Measurements from ENCODE around the gene CYB5D1. TPM values are rescaled to one million over a fixed set of nuclear protein-coding genes. Genes with fewer than 3 reads are reported as not detected.
"Not testable (repeated sequence)": the region's sequence is repeated elsewhere in the genome, so short reads cannot be mapped to it uniquely, and the experiment has no call there.

CYB5D1 gene
- total RNA-seq, 1 donor from 2014 or later = 12.8 TPM

DNA sequence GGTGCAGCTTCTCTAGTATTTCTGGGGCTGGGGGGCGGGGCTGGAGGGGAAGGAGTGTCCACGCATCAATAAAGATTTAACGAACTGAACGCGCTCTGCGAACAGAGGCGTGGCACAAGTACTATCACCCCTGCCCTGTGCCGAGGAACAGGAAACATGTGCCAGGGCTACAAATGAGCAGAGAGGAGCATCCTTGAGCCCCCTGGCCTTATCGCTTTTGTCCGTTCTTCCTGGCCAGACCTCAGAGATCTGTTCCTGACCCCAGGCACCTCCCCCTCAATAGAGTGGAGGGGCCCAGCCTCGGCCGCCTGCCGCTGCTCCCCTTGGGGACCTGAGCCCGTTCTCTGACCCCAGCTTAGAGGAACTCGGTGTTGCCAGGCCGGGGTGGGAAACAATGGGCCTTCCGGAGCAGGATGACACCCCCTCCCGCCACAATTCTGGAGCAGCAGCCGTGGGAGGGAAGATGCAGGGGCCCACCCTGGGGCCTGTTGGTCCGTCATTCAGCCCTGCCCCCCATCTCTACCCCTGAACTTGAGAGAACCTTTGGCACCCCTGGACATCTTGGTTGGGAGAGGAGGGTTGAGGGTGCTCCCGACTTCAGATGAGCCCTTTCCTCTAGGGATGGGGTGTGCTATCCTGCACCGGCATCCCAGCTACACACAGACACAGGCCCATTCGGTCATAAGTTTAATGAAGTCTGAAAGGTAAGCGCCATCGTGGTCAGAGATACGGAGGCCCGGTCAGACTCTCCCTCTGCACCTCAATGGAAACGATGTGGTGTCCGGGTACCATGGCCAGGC lies 1.6 kb upstream of the CYB5D1 start:
- DNase-seq = peak; percentile 50

DNA sequence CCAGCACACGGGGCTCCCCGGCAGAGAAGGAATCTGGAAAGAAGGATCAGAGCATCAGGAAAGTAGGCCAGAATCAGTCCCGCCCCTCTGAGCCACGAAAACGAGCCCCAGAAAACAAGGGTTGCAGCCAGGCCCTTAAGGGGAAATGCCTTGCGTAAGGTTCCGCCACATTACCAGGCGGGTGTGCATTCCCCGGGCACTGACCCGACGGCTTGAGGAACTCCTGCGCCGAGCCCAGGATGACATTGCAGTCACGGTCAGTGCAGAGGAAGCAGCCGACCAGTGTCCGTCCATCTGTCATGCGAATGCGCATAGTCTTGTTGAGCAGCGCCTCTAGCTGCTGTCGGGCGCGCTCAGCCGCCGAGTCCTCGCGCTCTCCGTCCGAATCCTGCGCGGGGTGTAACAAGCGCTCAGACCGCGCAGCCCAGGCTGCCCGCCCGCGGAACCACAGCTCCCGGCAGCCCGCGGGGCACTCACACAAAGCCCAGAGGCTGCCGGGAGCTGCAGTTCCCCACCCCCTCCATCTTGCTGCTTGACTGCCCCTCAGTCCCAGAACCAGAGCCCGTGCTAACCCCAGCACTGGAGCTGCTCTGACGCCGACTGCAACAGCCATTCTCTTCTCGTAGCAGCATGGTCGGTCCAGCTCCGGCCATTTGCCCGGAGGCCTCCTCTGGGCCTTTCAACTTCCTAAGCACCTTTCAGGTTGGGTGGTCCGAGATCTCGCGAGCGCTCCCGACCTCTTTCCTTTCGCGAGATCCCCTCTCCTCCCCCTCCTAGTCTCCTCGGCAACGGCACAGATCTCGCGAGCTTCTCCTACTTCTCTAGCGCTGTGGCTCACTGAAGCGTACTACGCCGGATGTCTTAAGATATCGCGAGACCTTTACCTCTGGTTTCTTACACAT lies 741 bp upstream of the CYB5D1 start, which contains the start of gene NAA38:
TSS of gene NAA38 (minus strand) at position 749 of the 902 bp plus-strand sequence. CDS start at position 653, 96 bp downstream.
- peak; percentile 100 for DNase-seq

DNA sequence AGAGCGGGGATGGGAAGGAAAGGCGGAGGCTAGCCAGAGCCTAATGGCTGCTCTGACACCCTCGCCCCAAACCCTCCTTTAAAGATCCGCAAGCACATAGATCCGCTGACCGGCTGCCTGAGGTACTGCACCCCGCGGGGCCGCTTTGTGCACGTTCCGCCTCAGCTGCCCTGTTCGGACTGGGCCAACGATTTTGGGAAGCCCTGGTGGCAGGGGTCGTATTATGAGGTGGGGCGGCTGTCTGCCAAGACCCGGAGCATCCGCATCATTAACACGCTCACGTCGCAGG lies 663 bp downstream of the CYB5D1 start:
- DNase-seq = peak; percentile 50

DNA sequence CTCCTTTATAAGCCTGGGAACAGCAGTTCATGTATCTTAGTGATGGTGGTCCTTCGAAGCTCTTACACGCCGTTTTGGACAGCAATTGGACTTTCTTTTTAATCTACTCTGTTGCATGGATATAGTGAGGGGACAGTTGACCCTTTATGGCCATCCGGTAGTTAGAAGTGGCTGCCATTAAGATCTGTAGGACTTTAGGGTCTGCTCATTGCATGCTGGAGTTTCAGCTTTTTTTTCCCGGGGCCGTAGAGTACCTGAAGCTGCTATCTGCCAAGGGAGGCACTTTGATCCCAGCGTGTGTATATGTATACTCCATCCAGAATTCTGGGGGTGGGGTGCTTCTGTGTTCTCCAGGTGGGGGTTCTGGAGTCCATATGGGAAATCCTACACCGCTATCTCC lies 1.2 kb downstream of the CYB5D1 start:
- no peak for DNase-seq

DNA sequence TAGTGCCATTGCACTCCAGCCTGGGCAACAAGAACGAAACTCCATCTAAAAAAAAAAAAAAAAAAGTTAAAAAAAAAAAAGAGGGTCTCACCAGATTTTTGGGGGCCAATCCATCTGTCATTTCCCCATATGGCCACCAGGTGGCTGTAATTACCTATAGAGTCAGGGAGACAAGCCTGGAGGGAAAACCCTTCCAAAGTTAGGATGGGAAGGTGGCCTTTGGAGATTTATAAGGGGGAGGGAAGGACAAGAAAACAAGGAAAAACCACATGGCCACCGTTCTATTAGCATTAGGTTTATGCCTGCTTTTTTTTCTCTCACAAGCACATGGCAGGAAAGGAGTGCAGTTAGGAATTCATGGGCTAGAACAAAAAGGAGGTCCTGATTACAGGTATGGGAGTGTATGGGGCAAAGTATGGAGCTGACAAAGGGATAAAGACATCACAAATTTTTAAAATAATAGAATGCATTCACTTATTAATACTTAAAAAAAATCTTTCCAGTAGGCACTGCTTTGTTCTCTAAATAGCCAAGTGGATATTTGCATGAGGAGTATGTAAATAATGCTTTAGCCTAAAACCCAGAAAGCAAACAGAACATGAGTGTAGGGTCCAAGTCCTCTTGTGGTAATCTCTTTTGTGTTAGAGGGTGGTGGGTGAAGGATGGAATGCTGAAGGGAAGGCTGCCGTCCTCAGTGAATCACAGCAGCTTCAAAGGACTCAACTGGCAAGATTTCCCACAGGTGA lies 5.1 kb downstream of the CYB5D1 start:
- peak; percentile 87 for DNase-seq

DNA sequence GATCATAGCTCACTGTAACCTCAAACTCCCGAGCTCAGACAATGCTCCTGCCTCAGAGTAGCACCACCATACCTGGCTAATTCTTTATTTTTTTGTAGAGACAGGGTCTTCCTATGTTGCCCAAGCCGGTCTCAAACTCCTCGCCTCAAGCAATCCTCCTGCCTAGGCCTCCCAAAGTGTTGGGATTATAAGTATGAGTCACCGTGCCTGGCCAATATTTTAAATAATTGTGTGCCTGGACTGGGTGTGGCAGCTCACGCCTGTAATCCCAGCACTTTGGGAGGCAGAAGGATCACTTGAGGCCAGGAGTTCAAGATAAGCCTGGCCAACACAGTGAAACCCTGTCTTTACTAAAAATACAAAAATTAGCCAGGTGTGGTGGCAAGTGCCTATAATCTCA lies 6.6 kb downstream of the CYB5D1 start:
- not testable (repeated sequence) for DNase-seq

DNA sequence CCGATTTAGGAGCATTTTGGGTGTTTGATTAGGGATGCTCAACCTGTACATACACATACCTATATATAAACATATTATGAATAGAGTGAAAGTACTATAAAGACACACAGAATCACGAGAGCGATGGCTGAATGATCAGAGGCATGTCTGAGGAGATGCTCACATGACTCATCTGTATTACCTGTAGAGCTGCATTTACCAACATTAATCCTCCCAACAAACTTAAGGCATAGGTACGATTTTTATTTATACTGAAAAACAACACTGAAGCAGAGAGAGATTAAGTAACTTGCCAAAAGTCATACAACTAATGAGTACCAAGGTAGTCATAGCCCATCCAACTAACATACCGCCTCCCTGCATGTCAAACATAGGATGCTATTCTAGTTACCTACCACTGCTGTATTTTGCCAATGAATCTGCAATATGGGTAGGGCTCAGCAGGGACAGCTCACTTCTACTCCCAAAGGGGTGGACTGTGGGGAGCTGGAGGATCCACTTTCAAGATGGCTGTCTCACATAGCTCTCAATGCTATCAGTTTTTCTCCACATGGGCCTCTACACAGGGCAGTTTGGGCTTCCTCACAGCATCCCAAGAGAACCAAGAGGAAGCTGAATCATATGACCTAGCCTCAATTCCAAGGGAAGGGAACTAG lies 7.3 kb downstream of the CYB5D1 start:
- DNase-seq = no peak

DNA sequence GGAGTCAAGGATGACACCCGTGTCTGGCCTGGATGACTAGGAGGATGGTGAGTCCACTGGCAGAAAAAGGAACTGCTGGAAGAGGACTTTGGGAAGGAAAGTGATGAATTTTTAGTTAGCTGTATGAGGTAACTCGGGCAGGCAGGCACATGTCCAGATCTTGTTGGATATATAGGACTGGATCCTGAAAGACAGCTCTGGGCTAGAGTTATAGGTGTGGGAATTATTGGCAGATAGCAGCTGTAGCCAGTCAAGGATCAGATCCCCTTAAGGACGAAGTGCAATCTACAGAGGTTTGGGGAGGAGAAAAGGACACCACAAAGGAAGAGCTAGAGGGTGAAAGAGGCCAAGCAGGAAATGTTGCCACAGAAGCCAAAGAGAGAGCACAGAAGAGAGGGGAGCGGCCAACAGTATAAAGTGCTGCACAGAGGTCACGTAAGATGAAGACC lies 10.1 kb downstream of the CYB5D1 start:
- DNase-seq = no peak

DNA sequence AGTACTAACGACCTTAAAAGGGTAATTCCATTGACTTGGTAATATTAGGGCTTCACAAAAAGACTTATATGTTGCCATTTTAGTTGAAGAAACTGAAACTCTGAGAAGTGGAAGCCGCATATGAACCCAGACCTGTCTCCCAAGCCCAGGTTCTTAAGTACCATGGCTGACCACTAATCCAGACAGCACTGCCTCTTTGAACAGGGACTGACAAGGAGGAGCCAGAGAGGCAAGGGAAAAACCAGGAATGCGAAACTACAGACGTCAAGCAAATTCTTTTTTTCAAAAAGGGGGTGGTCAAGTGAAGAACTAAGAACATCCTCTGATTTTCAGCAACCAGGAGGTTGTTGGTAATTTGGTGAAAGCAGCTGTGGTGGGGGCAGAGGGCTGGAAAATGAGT lies 15.2 kb downstream of the CYB5D1 start:
- no peak for DNase-seq

DNA sequence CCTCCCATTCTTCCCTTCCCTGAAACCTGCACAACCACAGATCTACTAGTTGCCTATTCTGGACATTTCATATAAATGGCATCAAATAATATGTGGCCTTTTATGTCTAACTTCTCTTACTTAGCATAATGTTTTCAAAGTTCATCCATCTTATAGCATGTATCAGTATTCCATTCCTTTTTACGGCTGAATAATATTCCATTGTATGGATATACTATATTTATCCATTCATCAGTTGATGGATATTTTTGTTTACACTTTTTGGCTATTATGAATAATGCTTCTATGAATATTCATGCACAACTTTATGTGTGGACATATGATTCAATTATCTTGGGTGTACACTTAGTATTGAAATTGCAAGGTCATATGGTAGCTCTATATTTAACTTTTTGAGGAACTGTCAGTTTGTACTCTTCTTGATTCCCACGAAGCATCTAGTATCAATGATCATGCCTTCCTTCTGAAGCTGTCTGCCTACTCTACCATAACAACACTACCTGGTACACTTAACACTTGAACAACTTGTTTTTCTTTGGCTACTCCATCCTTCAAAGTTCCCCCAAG lies 18.1 kb downstream of the CYB5D1 start:
- DNase-seq = no peak

DNA sequence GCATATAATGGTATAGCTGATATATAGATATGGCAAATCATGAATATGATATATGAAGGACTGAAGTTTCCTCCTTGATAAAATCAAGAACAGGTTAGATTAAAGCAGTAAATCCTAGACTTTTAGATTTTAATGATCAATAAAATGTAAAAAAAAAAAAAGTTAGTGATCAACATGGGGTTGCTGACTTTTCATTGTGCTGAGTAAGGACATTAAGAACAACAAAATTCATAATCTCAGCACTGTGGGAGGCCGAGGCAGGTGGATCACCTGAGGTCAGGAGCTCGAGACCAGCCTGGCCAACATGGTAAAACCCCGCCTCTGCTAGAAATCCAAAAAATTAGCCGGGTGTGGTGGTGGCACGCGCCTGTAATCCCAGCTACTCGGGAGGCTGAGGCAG lies 20.4 kb downstream of the CYB5D1 start:
- DNase-seq = no peak

DNA sequence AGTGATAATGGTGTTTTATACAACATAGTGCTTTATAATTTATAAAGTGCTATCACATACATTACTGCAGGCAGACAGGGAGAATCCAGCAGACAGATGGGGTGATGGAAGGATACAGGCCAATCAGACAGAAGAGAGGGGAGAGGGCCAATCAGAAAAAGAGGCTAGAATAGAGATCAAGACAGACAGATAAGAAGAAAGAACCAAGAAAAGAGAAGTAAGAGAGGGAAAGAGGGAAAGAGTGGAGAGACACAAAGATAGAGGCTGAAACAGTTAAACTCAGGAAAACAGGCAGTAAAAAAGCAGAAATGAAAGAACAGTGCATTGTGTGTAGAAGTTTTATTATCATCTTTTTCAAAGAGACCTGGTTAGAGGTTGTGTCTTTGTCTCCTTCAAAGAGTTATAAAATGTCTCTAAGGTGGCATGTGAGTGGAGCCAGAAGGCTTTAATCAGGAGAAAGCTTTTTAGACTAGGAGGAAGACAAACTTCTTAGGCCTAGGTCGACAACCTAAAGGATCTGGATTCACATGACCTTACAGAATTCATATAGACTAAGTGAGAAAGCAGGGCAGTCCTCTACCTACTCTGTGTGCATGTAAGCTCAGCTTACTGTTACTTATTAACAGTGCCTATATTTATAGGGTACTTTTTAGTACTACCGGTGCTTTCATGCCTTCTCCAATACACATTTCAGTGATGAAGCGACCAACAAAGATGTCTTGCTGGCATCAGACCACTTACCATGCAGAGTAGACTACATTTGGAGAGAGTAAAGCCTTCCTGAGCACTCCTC lies 22.5 kb downstream of the CYB5D1 start:
- DNase-seq = no peak

DNA sequence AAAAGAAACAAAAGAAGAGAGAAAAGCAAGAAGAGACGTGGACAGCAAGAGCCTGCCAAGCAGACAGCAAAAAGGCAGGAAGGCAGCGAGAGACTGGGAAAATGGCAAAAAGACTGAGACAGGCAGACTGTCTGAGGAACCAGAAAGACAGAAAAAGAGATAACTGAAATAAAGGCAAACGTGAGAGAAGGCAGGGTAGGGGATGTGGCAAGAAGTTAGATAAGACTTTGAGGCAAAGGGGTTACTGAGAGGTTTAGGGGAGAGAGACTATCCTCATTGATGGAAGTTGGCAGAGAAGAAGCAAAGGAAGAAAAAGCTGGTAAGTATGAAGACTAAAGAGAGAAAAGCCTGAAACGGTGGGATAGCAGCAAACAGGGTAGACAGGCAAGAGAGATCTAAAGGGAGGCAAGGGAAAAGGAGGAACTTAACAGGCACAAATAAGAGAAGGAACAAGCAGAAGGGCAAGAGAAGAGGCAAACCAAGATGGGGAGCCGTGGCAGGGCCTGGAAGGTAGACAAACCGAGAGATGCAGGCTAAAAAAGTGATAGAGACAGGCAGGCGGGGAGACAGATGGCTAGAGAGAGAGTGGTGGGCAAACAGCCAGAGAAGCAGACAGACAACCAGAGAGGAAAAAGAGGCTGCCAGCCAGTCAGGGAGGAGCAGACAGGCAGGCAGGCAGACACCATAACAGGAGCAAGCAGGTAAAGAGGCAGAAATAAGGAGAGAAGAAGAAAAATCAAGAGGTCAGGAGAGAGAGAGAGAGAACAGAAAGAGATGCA lies 23.7 kb downstream of the CYB5D1 start:
- DNase-seq = peak; percentile 55

DNA sequence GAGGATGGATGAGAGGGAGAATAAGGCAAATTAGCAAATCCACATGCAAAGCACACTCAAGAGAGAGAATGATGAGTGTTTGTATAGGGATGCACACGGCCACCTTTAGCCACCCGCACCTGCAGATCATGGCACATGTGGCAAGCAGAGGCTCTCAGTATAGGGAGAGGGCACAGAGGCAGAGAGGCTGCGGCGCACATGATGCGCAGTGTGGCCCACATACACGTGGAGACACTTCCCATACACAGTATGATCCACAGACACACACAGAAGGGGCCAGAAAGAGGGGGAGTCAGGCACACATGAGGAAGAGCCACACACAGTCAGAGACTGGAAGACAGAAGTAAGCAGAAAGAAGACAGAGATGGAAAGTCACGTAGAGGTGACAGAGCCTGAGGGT lies 24.3 kb downstream of the CYB5D1 start:
- no peak for DNase-seq

DNA sequence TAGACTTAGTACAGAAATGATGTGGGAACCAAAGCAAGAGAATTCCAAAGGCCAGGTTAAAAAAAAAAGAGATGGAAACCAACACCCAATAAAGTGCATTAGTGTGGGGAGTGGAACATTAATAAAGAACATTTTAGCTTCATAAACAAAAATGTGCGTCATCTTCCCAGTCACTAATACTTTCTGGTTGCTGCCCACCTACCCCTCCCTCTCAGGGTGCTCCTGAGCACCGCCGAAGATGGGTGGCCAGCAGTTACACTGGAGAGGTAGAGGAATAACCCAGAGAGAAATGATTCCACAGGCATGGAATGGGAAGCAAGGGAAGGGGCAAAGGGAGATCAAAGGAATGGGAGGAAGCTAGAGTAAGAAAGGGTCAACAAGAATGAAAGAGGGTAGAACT lies 24.8 kb downstream of the CYB5D1 start:
- DNase-seq = no peak

DNA sequence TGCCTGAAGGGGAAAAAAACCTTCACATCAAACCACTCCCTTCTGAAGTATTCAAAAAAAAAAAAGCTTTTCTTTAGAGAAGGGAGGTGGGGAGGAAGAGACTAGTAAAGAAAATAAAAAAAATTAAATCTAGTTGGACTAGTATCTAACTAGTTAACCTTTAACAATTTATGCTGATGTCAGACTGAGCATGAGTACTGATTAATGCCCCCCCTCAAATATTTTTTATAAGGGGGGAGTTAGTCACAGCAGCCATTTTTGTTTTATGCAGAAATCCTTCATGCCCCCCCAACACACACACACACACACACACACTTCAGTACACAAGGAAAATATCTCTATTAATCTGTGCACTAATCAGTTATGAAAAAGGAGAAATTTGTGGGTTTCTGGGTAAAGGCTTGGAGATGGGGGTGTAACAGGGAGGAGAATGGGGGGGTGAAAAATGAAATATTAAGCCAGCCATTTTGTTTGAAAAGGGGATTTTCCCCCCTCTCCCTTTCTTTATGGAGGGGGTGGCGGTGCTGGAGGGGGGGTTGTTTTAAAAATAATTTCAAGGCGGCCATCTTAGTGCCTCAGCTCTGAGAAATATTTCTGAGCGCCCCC lies 26.1 kb downstream of the CYB5D1 start:
- DNase-seq = peak; percentile 65

DNA sequence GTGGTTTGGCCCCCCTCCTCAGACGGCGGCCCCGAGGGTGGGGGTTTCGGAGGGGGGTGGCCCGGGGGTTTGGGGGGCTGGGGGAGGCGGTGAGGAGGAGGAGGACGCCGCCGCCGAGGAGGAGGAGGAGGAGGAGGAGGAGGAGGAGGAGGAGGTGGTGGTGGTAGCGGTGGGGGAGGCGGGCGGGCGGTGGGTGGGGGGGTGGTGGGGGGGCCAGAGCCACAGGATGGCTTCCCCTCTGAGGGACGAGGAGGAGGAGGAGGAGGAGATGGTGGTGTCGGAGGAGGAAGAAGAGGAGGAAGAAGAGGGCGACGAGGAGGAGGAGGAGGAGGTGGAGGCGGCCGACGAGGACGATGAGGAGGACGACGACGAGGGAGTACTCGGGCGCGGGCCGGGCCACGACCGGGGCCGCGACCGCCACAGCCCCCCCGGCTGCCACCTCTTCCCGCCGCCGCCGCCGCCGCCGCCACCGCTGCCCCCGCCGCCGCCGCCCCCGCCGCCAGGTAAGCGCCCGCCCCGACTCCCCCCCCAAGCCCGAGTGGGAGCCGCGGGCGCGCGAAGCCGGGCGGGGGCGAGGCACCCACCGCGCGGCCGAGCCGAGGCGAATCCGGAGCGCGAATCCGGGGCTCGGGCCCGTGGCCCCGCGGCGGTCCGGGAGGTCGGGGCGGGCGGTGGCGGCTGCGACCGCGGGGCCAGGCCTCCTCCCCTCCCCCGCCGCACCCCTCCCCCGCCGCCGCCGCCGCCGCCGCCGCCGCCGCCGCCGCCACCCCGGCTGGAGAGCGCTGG lies 27.0 kb downstream of the CYB5D1 start:
- no peak for DNase-seq

DNA sequence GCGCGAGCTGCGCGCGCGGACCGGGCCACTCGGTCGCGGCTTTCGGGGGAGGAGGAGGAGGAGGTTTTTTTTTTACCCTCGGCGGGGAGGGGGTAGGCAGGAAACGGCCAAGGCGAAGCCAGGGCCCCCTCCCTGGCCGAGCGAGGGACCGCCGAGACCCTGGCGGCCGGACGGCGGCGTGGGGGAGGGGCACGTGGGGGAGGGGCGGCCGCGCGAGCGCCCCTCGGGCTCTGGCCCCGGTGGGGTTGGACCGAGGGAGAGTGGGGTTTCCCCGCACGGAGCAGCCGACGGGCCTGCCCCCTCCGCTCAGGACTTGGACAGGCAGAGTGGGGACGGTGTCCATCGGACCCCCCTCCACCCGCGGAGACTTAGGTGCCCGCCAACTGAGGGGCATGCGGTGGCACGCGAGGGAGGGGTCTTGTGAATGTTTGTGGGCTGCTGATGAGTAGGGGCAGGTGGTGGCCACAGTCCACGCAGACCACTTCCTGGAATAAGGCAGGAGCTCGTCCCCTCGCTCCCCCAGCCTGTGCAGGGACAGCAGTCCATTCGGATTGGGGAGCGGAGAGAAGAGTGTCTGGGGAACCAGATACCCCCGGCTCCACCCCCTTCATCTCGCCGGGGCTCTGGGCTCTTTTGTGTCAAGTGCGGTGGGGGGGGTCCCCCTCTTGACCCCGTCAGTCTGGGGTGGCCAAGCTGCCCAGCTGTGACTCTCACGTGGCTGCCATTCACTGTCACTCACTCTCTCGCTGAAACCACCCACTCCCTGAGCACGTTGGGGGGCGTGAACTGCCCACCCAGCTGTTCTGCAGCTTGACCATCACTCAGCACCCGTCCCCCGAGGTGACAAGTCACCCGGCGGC lies 27.8 kb downstream of the CYB5D1 start:
- peak; percentile 72 for DNase-seq

Data from tongue (tissue), 2 donors.